Dedifferentiated amniotic fluid mesenchymal stem cell (primary cell): ENCODE results near the gene GGT6.
"Not testable (repeated sequence)": the region's sequence is repeated elsewhere in the genome, so short reads cannot be mapped to it uniquely, and the experiment has no call there.

Experiments
- DNase-seq: peaks from one replicate; pipeline ENCODE4 v3.0.0-alpha.2; 2016; ENCODE audit errors: extremely low spot score

Gene GGT6

GRCh38 chr17:4560421-4560820, at the start of gene GGT6:
Gene GGT6, minus strand, starts transcription at chr17:4560577. Its CDS starts 56 bp downstream, at chr17:4560521.
- DNase-seq: no peak

GRCh38 chr17:4610162-4610561, 49.8 kb upstream of the GGT6 start:
- DNase-seq: no peak

GRCh38 chr17:4609761-4610160, 49.4 kb upstream of the GGT6 start:
- no peak for DNase-seq

- DNase-seq: peak; percentile 36
Observed at GRCh38 chr17:4607773-4608187, 47.4 kb upstream of the GGT6 start.

- no peak for DNase-seq
Observed at GRCh38 chr17:4607261-4607741, 46.9 kb upstream of the GGT6 start.

GRCh38 chr17:4605826-4606225, 45.4 kb upstream of the GGT6 start:
- no peak for DNase-seq

- DNase-seq: not testable (repeated sequence)
Observed at GRCh38 chr17:4604736-4605135, 44.4 kb upstream of the GGT6 start.

- peak; percentile 51 for DNase-seq
Observed at GRCh38 chr17:4604111-4604644, 43.8 kb upstream of the GGT6 start.

GRCh38 chr17:4602041-4602440, 41.7 kb upstream of the GGT6 start:
- DNase-seq: no peak

- no peak for DNase-seq
Observed at GRCh38 chr17:4601326-4601725, 40.9 kb upstream of the GGT6 start.

- DNase-seq: no peak
Observed at GRCh38 chr17:4600563-4600962, 40.2 kb upstream of the GGT6 start.

GRCh38 chr17:4599505-4600281, 39.3 kb upstream of the GGT6 start:
- DNase-seq: no peak

- no peak for DNase-seq
Observed at GRCh38 chr17:4598776-4599504, 38.6 kb upstream of the GGT6 start.

- DNase-seq: no peak
Observed at GRCh38 chr17:4597975-4598374, 37.6 kb upstream of the GGT6 start.

- no peak for DNase-seq
Observed at GRCh38 chr17:4596636-4597380, 36.4 kb upstream of the GGT6 start.

- DNase-seq: not testable (repeated sequence)
Observed at GRCh38 chr17:4595685-4596342, 35.4 kb upstream of the GGT6 start.

- no peak for DNase-seq
Observed at GRCh38 chr17:4594931-4595684, 34.7 kb upstream of the GGT6 start.

- DNase-seq: no peak
Observed at GRCh38 chr17:4594406-4594805, 34.0 kb upstream of the GGT6 start.

- DNase-seq: no peak
Observed at GRCh38 chr17:4593021-4593421, 32.6 kb upstream of the GGT6 start.

- no peak for DNase-seq
Observed at GRCh38 chr17:4592240-4593005, 32.0 kb upstream of the GGT6 start.
